ENCODE data around the gene TJP3.

GRCh38 chr19:3670796-3671679 is 37.1 kb upstream of the TJP3 start:
- TF ChIP-seq CTCF (IDR thresholded peaks at IDR 0.05; ENCODE audit: low read depth, low read length, poor library complexity, severe bottlenecking) (no peak), EZH2phosphoT487 (IDR thresholded peaks at IDR 0.05; ENCODE audit: borderline replicate concordance, low read length) (no peak)

Measured in DOHH2 (cell line).